ENCODE data around the gene SNX25. TPM values are rescaled to one million over a fixed set of nuclear protein-coding genes. Genes with fewer than 3 reads are reported as not detected.

SNX25 gene
- total and polyA plus RNA-seq, 8 donors = 2.6 to 36.8 (median 8.3) TPM

DNA sequence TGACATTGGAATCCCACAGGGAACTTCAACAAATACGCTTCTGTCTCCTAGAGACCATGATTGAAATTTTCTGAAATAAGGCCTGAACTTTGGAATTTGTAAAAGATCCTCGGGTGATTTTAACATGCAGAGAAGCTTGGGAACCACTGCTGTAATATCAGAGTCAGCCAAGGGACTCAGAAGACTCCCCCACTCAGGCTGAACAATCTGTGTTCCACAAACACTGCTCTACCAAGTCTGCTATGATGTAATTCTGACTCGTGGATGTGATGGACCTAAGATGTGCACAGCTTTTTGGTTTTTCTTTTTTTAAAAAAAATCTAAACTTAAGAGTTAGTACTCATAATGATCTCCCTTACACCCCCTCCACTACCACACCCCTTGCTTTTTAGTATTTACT, 160.3 kb downstream of the SNX25 start:
- Histone ChIP-seq H3K9me3 (no peaks in the 10 kb centered on the region), H3K27me3 (no peaks in the 10 kb centered on the region), H3K4me1 (no peaks in the 10 kb centered on the region), H3K36me3 (peaks cover 0 to 44% (median 21%) of the 10 kb centered on the region in 4 donors), H3K4me3 (no peak overlapping the region), H3K27ac (no peak overlapping the region)
- DNase-seq = no peak
- intact Hi-C loops (cut with DNase I; ENCODE audit: low total_unique reads) = no loop called here
- WGBS, 5 donors = 75 to 90% (median 81%) methylated on average over 3 of the region's 3 CpGs
- no peak for TF ChIP-seq CTCF (IDR thresholded peaks at IDR 0.05)
- TF ChIP-seq EP300 (IDR thresholded peaks at IDR 0.05) = no peak
- no peak for TF ChIP-seq POLR2A (IDR thresholded peaks at IDR 0.05)
- no peak for TF ChIP-seq POLR2AphosphoS5 (IDR thresholded peaks at IDR 0.05)

DNA sequence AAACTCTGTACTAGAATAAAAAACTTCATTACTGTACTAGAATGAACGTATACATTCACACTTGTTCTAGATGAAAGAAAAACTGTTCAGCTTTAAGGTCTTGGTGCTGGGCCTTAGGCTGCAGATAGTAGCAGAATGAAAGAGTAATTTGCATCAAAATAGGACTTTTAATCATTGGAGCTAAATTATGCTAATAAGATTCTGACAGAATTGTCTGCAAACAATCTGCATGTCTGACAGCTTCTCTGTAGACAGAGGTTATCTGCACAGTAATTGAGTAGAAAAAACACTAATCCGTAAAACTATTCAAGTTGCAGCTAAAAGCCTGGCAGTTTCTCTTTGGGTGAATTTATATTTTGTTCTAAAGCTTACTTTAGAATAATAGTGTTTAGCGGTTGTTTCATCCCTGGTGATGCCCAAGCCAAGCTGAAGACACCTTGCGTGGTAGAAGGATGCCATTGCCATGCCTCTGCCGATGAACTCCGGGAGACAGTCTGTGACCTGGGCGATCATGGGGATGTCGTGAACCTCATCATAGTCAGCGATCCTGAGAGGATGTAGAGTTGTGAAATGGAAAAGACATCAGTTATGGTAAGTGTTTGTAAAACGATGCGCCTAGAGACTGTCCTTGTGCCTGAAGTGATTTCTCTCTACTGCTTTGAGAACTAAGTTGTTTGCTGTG, 161.0 kb downstream of the SNX25 start:
- no peak for TF ChIP-seq EP300 (IDR thresholded peaks at IDR 0.05)
- TF ChIP-seq CTCF (IDR thresholded peaks at IDR 0.05) = no peak
- TF ChIP-seq POLR2A (IDR thresholded peaks at IDR 0.05) = no peak
- TF ChIP-seq POLR2AphosphoS5 (IDR thresholded peaks at IDR 0.05) = no peak

GRCh38 chr4:185371702-185372101, 162.3 kb downstream of the SNX25 start:
- WGBS, 5 donors = 94 to 98% (median 95%) methylated on average over 11 of the region's 11 CpGs
- TF ChIP-seq EP300 (IDR thresholded peaks at IDR 0.05) (no peak), POLR2AphosphoS5 (IDR thresholded peaks at IDR 0.05) (no peak), POLR2A (IDR thresholded peaks at IDR 0.05) (no peak), CTCF (IDR thresholded peaks at IDR 0.05) (no peak)
- H3K4me3 ChIP-seq = no peak overlapping the region

More for the DNA sequence above, 161.0 kb downstream of the SNX25 start:
- Histone ChIP-seq H3K9me3 (no peaks in the 10 kb centered on the region), H3K27ac (no peak overlapping the region), H3K36me3 (peaks cover 0 to 44% (median 21%) of the 10 kb centered on the region in 4 donors), H3K27me3 (no peaks in the 10 kb centered on the region), H3K4me1 (no peaks in the 10 kb centered on the region), H3K4me3 (no peak overlapping the region)
- intact Hi-C loops (cut with DNase I; ENCODE audit: low total_unique reads) = no loop called here
- WGBS, 5 donors = 96 to 97% (median 96%) methylated on average over 11 of the region's 11 CpGs
- no peak for DNase-seq

DNA sequence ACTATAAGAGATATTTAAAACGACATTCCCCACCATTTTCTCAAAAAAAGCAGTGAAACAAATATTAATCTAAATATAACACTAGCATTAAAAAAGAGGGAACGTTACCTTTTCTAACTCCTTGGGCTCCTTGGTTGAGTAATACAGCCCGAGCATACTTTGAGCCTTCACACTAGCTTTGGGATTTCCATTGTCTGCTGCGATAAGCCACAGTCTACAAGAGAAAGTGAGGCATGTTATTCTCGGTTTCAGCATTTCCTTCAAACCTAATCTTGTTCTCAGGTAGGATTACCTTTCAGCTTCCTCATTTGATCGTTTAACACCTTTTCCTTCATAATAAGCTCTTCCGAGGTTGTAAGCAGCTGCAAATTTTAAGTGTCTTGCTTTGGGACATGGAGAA, 164.6 kb downstream of the SNX25 start:
- no peak overlapping the region for H3K4me3 ChIP-seq
- H3K9me3 ChIP-seq = no peaks in the 10 kb centered on the region
- TF ChIP-seq POLR2AphosphoS5 (IDR thresholded peaks at IDR 0.05) (no peak), CTCF (IDR thresholded peaks at IDR 0.05) (no peak), POLR2A (IDR thresholded peaks at IDR 0.05) (no peak), EP300 (IDR thresholded peaks at IDR 0.05) (no peak)
- 81 to 87% (median 84%) methylated on average over 7 of the region's 7 CpGs for WGBS, 5 donors
- H3K36me3 ChIP-seq = peaks cover 0 to 44% (median 21%) of the 10 kb centered on the region in 4 donors
- H3K27me3 ChIP-seq = no peaks in the 10 kb centered on the region
- intact Hi-C loops (cut with DNase I; ENCODE audit: low total_unique reads) = no loop called here
- no peaks in the 10 kb centered on the region for H3K4me1 ChIP-seq
- H3K27ac ChIP-seq = no peak overlapping the region
- no peak for DNase-seq

More at GRCh38 chr4:185371702-185372101, 162.3 kb downstream of the SNX25 start:
- Histone ChIP-seq H3K4me1 (no peaks in the 10 kb centered on the region), H3K27ac (no peak overlapping the region), H3K36me3 (peaks cover 0 to 44% (median 21%) of the 10 kb centered on the region in 4 donors), H3K27me3 (no peaks in the 10 kb centered on the region), H3K9me3 (no peaks in the 10 kb centered on the region)
- no peak for DNase-seq
- intact Hi-C loops (cut with DNase I; ENCODE audit: low total_unique reads) = no loop called here

All from stomach (tissue), 9 donors.